Renal cortex interstitium (tissue), 11 donors: ENCODE data around the gene CACUL1. TPM values are rescaled to one million over a fixed set of nuclear protein-coding genes. Genes with fewer than 3 reads are reported as not detected.
A peak's percentile ranks its signal among the peaks of the same experiment; 100 is the strongest.
"Not testable (repeated sequence)": the region's sequence is repeated elsewhere in the genome, so short reads cannot be mapped to it uniquely, and the experiment has no call there.

Experiments used
- DNase-seq, 11 donors: peaks; one replicate each; pipeline ENCODE4 v3.0.0-alpha.2; 2013; ENCODE audit warnings: low read depth in 9 of 11, low spot score in 4 of 11; ENCODE audit errors: extremely low read depth in 1 of 11
- polyA plus RNA-seq, 3 donors: library from polyadenylated mRNA; unstranded; fragments of 120-200 nt; gene quantifications; one replicate each; pipeline ENCODE4 v1.2.1, GENCODE V29; 2013; ENCODE audit not compliant: insufficient read length in 3 of 3

The CACUL1 gene
- polyA plus RNA-seq, 3 donors: 24.5 to 39.6 (median 31.6) TPM

- no peak for DNase-seq
Measured at GRCh38 chr10:118745056-118745455, 9.7 kb downstream of the CACUL1 start.

- not testable (repeated sequence) for DNase-seq
Measured at GRCh38 chr10:118744346-118744918, 10.3 kb downstream of the CACUL1 start.

GRCh38 chr10:118742782-118743181 lies 12.0 kb downstream of the CACUL1 start:
- DNase-seq: no peak

GRCh38 chr10:118742032-118742431 lies 12.7 kb downstream of the CACUL1 start:
- no peak for DNase-seq

GRCh38 chr10:118738406-118738805 lies 16.4 kb downstream of the CACUL1 start:
- no peak for DNase-seq

GRCh38 chr10:118737603-118738302 lies 17.0 kb downstream of the CACUL1 start:
- no peak for DNase-seq

- DNase-seq: no peak
Measured at GRCh38 chr10:118735294-118735693, 19.5 kb downstream of the CACUL1 start.

- DNase-seq: no peak
Measured at GRCh38 chr10:118734475-118734874, 20.3 kb downstream of the CACUL1 start.

- no peak for DNase-seq
Measured at GRCh38 chr10:118732245-118733165, 22.3 kb downstream of the CACUL1 start.

GRCh38 chr10:118730756-118731456 lies 23.9 kb downstream of the CACUL1 start:
- peak in 2 of 11 donors; percentile 4 to 29 for DNase-seq

- DNase-seq: no peak
Measured at GRCh38 chr10:118729641-118730258, 25.0 kb downstream of the CACUL1 start.

GRCh38 chr10:118729200-118729599 lies 25.6 kb downstream of the CACUL1 start:
- DNase-seq: no peak

- peak in 3 of 11 donors; percentile 7 to 25 (median 14) for DNase-seq
Measured at GRCh38 chr10:118725886-118726500, 28.8 kb downstream of the CACUL1 start.

- no peak for DNase-seq
Measured at GRCh38 chr10:118723466-118723865, 31.3 kb downstream of the CACUL1 start.

- no peak for DNase-seq
Measured at GRCh38 chr10:118721539-118721876, 33.3 kb downstream of the CACUL1 start.

- peak in 8 of 11 donors; percentile 28 to 75 (median 45) for DNase-seq
Measured at GRCh38 chr10:118720685-118721538, 33.9 kb downstream of the CACUL1 start.

- DNase-seq: no peak
Measured at GRCh38 chr10:118714366-118714765, 40.4 kb downstream of the CACUL1 start.
